Measurements from ENCODE around the gene GNAI2. TPM values are rescaled to one million over a fixed set of nuclear protein-coding genes. Genes with fewer than 3 reads are reported as not detected.

GNAI2 gene
- total RNA-seq, 1 experiment from 2014 or later: 185 TPM

GRCh38 chr3:50227390-50228183 lies 8.4 kb upstream of the GNAI2 start:
- TF ChIP-seq CBFB (CRISPR knock-in tag; IDR thresholded peaks at IDR 0.05; ENCODE audit: low read depth): peak; percentile 85; the same call in 1 of the 2 replicates
- peak; percentile 80 for TF ChIP-seq ZNF423 (CRISPR knock-in tag; IDR thresholded peaks at IDR 0.05)
- peak; percentile 75 for TF ChIP-seq GABPB1 (CRISPR knock-in tag; IDR thresholded peaks at IDR 0.05)
- TF ChIP-seq SP1 (CRISPR knock-in tag; conservative IDR thresholded peaks at IDR 0.05): peak; percentile 97
- no peak for TF ChIP-seq SMAD4 (CRISPR knock-in tag; IDR thresholded peaks at IDR 0.05)
- no peak for TF ChIP-seq NFYB (CRISPR knock-in tag; conservative IDR thresholded peaks at IDR 0.05; ENCODE audit: low read depth)
- peak; percentile 73; the same call in 1 of the 2 replicates for TF ChIP-seq CREM (CRISPR knock-in tag; IDR thresholded peaks at IDR 0.05)
- TF ChIP-seq PRRX2 (CRISPR knock-in tag; IDR thresholded peaks at IDR 0.05): no peak
- TF ChIP-seq TP53 (CRISPR knock-in tag; IDR thresholded peaks at IDR 0.05): peak; percentile 81; the same call in 1 of the 2 replicates
- TF ChIP-seq HMGXB4 (CRISPR knock-in tag; IDR thresholded peaks at IDR 0.05): peak; percentile 78
- peak; percentile 57; the same call in 1 of the 2 replicates for TF ChIP-seq FOXK1 (CRISPR knock-in tag; IDR thresholded peaks at IDR 0.05)
- 0 out of 2 replicates have a peak, but pooled peaks have one; percentile 10 for TF ChIP-seq MLX (CRISPR knock-in tag; IDR thresholded peaks at IDR 0.05)
- no peak for TF ChIP-seq ZNF671 (CRISPR knock-in tag; IDR thresholded peaks at IDR 0.05)
- peak; percentile 71; the same call in 1 of the 2 replicates for TF ChIP-seq ZNF138 (CRISPR knock-in tag; conservative IDR thresholded peaks at IDR 0.05)
- peak; percentile 54; the same call in 1 of the 2 replicates for TF ChIP-seq ZBTB21 (CRISPR knock-in tag; IDR thresholded peaks at IDR 0.05; ENCODE audit: borderline replicate concordance)
- 0 out of 2 replicates have a peak, but pooled peaks have one; percentile 25 for TF ChIP-seq NFE2L1 (CRISPR knock-in tag; IDR thresholded peaks at IDR 0.05)
- TF ChIP-seq CTCF (IDR thresholded peaks at IDR 0.05): peak; percentile 61
- TF ChIP-seq E2F5 (CRISPR knock-in tag; IDR thresholded peaks at IDR 0.05): peak; percentile 97
- TF ChIP-seq PRDM15 (CRISPR knock-in tag; IDR thresholded peaks at IDR 0.05): no peak
- TF ChIP-seq ETV6 (CRISPR knock-in tag; IDR thresholded peaks at IDR 0.05): peak; percentile 41; the same call in 1 of the 2 replicates
- 0 out of 2 replicates have a peak, but pooled peaks have one; percentile 26 for TF ChIP-seq USF2 (CRISPR knock-in tag; IDR thresholded peaks at IDR 0.05)
- TF ChIP-seq ZNF425 (CRISPR knock-in tag; conservative IDR thresholded peaks at IDR 0.05): no peak
- no peaks in the 10 kb centered on the region for H3K36me3 Mint-ChIP-seq
- peaks cover 24% of the 10 kb centered on the region for H3K4me1 Mint-ChIP-seq
- peak overlapping the region; percentile 89 for H3K27ac Mint-ChIP-seq
- ChIA-PET CTCF (interaction anchor here (0.7 to 17.1 kb wide), 25 partner anchors 8 to 314 kb away, joined by 3 to 604 read pairs (median 6); partner anchors contain the start of genes GNAI2, GNAT1, HYAL2 and HYAL3), POLR2A (interaction anchor here (0.9 to 3.1 kb wide), 6 partner anchors 13 to 110 kb away, joined by 3 to 22 read pairs (median 6); no protein-coding TSS in a partner anchor)
- no peaks in the 10 kb centered on the region for H3K9me3 Mint-ChIP-seq
- DNase-seq (ENCODE audit: low spot score): peak; percentile 92
- H3K27me3 Mint-ChIP-seq (ENCODE audit: low read depth): peaks cover 4% of the 10 kb centered on the region
- peak overlapping the region; percentile 96 for H3K4me3 Mint-ChIP-seq
- peak; percentile 75 for ATAC-seq

All from WTC11 (cell line).